ACC112 (cell line): ENCODE data around the gene CDH15.
A peak's percentile ranks its signal among the peaks of the same experiment; 100 is the strongest.
"Not testable (repeated sequence)": the region's sequence is repeated elsewhere in the genome, so short reads cannot be mapped to it uniquely, and the experiment has no call there.

Experiments
- H2AFZ ChIP-seq: fragments of 200-600 bp; sonication (generic); one replicate; pipeline ENCODE4 v1.6.0; 2017; ENCODE audit warnings: antibody characterized with exemption, low read length; ENCODE audit not compliant: unreplicated experiment
- H3K27ac ChIP-seq: fragments of 200-600 bp; sonication (generic); 2 replicates; pipeline ENCODE4 v1.5.1; 2014; ENCODE audit warnings: low read depth, mild to moderate bottlenecking, antibody characterized with exemption, low read length, moderate library complexity
- H3K27me3 ChIP-seq: fragments of 200-600 bp; sonication (generic); 2 replicates; pipeline ENCODE4 v1.6.1; 2014; ENCODE audit warnings: mild to moderate bottlenecking, antibody characterized with exemption, low read length, moderate library complexity, mixed read lengths; ENCODE audit not compliant: insufficient read depth
- H3K36me3 ChIP-seq: fragments of 200-600 bp; sonication (generic); 2 replicates; pipeline ENCODE4 v1.6.1; 2016; ENCODE audit warnings: mild to moderate bottlenecking, antibody characterized with exemption, low read length, moderate library complexity, mixed read lengths; ENCODE audit not compliant: insufficient read depth
- H3K4me1 ChIP-seq: fragments of 200-600 bp; sonication (generic); one replicate; pipeline ENCODE4 v1.6.1; 2016; ENCODE audit warnings: low read length, mixed read lengths; ENCODE audit not compliant: insufficient read depth, unreplicated experiment, control insufficient read depth
- H3K4me3 ChIP-seq: fragments of 200-600 bp; sonication (generic); 2 replicates; pipeline ENCODE4 v1.5.1; 2014; ENCODE audit warnings: mild to moderate bottlenecking, low read depth, low read length
- H3K79me2 ChIP-seq: fragments of 200-600 bp; sonication (generic); one replicate; pipeline ENCODE4 v1.6.0; 2016; ENCODE audit warnings: low read length; ENCODE audit not compliant: control insufficient read depth, unreplicated experiment, insufficient read depth

Gene CDH15

DNA sequence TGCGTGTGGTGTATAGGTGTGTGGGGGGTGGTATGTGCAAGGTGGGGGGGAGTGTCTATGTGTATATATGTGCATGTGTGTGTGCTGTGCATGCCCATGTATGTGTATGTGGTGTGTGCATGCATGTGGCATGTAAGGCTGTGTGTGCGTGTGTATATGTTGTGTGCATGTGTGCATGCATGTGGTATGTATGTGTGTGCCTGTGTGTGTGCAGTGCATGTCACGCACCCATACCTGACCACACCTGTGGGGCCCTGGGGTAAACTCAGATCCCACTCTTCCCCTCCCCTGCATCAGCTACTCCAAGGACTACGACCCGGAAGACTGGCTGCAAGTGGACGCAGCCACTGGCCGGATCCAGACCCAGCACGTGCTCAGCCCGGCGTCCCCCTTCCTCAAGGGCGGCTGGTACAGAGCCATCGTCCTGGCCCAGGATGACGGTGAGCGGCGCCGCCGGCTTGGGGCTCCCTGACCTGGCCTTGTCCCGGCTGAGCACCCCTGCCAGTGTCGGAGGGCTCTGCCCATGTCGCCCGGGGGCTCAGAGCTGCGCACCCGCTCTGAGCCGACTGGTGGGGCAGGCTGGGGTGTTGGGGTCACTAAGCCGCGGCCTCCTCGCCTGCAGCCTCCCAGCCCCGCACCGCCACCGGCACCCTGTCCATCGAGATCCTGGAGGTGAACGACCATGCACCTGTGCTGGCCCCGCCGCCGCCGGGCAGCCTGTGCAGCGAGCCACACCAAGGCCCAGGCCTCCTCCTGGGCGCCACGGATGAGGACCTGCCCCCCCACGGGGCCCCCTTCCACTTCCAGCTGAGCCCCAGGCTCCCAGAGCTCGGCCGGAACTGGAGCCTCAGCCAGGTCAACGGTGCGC lies 19.7 kb downstream of the CDH15 start:
- peaks cover 2% of the 10 kb centered on the region for H3K4me1 ChIP-seq
- peaks cover 10% of the 10 kb centered on the region; the same call in 1 of the 2 replicates for H3K27me3 ChIP-seq
- H3K36me3 ChIP-seq = no peaks in the 10 kb centered on the region
- no peak overlapping the region for H2AFZ ChIP-seq
- no peak overlapping the region for H3K27ac ChIP-seq
- no peaks in the 10 kb centered on the region for H3K79me2 ChIP-seq
- H3K4me3 ChIP-seq = no peak overlapping the region

DNA sequence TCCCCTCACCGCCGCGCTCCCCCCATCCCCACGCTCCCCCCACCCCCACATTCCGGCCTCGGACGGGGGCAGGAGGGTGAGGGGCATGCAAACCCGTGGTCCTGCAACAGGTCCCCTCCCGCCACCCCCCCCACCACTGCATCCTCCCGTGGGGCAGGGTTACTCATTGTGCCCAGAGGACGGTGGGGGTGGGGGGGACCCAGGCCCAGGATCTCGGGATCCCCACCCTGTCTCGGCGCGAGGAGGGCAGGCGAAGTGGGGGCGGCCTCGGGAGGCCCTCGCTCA lies 20.3 kb downstream of the CDH15 start:
- Histone ChIP-seq H2AFZ (peak overlapping the region; percentile 85), H3K36me3 (no peaks in the 10 kb centered on the region), H3K79me2 (no peaks in the 10 kb centered on the region), H3K27me3 (peaks cover 10% of the 10 kb centered on the region; the same call in 1 of the 2 replicates), H3K4me1 (peaks cover 2% of the 10 kb centered on the region), H3K4me3 (peak overlapping the region; percentile 81), H3K27ac (no peak overlapping the region)

DNA sequence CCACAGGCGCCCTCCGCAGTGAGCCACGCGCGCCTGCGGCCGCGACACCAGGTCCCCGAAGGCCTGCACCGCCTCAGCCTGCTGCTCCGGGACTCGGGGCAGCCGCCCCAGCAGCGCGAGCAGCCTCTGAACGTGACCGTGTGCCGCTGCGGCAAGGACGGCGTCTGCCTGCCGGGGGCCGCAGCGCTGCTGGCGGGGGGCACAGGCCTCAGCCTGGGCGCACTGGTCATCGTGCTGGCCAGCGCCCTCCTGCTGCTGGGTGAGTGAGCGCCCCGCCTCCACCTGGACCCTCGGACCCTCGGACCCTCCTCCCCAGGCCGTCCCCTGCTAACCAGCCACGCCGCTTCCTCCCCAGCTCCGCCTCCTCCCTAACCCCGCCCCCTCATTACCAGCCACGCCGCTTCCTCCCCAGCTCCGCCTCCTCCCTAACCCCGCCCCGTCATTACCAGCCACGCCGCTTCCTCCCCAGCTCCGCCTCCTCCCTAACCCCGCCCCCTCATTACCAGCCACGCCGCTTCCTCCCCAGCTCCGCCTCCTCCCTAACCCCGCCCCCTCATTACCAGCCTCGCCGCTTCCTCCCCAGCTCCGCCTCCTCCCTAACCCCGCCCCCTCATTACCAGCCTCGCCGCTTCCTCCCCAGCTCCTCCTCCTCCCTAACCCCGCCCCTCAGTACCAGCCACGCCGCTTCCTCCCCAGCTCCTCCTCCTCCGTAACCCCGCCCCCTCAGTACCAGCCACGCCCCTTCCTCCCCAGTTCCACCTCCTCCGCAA lies 20.8 kb downstream of the CDH15 start:
- H3K27ac ChIP-seq, H3K4me1 ChIP-seq, H3K79me2 ChIP-seq, H3K36me3 ChIP-seq, H3K27me3 ChIP-seq: not testable (repeated sequence)
- Histone ChIP-seq H3K4me3 (peak overlapping the region; percentile 81), H2AFZ (peak overlapping the region; percentile 85)

DNA sequence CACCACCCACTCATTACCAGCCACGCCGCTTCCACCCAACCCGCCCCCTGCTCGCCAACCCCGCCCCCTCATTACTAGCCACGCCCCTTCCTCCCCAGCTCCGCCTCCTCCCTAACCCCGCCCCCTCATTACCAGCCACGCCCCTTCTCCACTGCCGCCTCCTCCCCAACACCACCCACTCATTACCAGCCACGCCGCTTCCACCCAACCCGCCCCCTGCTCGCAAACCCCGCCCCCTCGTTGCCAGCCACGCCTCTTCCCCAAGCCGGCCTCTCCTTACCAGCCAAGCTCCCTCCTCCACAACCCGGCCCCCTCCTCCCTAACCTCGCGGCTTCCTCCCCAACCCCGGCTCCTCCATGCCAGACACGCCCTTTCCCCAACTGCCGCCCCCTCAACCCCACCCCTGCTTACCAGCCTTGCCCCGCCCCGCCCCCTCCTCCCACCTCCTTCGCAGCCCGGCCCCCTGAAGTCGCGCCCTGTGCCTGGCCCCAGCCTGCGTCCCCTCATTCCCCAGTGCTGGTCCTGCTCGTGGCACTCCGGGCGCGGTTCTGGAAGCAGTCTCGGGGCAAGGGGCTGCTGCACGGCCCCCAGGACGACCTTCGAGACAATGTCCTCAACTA lies 21.5 kb downstream of the CDH15 start:
- H3K4me3 ChIP-seq = peak overlapping the region; percentile 57; the same call in 1 of the 2 replicates
- no peaks in the 10 kb centered on the region for H3K79me2 ChIP-seq
- H3K27me3 ChIP-seq = peaks cover 10% of the 10 kb centered on the region; the same call in 1 of the 2 replicates
- no peak overlapping the region for H2AFZ ChIP-seq
- peaks cover 2% of the 10 kb centered on the region for H3K4me1 ChIP-seq
- no peak overlapping the region for H3K27ac ChIP-seq
- no peaks in the 10 kb centered on the region for H3K36me3 ChIP-seq

DNA sequence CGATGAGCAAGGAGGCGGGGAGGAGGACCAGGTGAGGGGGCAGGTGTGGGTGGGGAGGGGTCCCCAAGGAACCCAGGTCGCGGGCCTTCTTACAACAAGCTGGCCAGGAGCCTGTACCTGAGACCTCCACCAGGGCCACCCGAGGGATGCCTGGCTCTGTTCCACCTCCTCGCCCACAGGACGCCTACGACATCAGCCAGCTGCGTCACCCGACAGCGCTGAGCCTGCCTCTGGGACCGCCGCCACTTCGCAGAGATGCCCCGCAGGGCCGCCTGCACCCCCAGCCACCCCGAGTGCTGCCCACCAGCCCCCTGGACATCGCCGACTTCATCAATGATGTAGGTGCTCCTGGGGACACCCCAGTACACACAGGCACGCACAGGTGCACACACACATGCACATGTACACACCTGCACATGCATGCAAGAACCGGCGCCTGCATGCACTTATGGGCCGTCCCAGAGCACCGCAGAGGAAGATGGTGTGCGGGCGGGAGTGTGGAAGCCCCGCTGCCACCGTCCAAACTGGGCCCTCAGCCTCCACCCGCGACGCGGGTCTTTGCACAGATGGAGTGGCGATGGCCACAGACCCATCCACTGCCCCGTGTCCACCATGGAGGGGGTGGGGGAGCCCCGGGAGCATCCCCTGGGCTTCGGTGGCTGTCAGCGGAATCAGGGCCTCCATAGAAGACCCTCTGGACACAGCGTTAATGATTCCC lies 22.2 kb downstream of the CDH15 start:
- H3K27ac ChIP-seq = no peak overlapping the region
- H3K27me3 ChIP-seq = peaks cover 10% of the 10 kb centered on the region; the same call in 1 of the 2 replicates
- peaks cover 2% of the 10 kb centered on the region for H3K4me1 ChIP-seq
- H2AFZ ChIP-seq = no peak overlapping the region
- H3K36me3 ChIP-seq = no peaks in the 10 kb centered on the region
- H3K4me3 ChIP-seq = peak overlapping the region; percentile 57; the same call in 1 of the 2 replicates
- H3K79me2 ChIP-seq = no peaks in the 10 kb centered on the region

DNA sequence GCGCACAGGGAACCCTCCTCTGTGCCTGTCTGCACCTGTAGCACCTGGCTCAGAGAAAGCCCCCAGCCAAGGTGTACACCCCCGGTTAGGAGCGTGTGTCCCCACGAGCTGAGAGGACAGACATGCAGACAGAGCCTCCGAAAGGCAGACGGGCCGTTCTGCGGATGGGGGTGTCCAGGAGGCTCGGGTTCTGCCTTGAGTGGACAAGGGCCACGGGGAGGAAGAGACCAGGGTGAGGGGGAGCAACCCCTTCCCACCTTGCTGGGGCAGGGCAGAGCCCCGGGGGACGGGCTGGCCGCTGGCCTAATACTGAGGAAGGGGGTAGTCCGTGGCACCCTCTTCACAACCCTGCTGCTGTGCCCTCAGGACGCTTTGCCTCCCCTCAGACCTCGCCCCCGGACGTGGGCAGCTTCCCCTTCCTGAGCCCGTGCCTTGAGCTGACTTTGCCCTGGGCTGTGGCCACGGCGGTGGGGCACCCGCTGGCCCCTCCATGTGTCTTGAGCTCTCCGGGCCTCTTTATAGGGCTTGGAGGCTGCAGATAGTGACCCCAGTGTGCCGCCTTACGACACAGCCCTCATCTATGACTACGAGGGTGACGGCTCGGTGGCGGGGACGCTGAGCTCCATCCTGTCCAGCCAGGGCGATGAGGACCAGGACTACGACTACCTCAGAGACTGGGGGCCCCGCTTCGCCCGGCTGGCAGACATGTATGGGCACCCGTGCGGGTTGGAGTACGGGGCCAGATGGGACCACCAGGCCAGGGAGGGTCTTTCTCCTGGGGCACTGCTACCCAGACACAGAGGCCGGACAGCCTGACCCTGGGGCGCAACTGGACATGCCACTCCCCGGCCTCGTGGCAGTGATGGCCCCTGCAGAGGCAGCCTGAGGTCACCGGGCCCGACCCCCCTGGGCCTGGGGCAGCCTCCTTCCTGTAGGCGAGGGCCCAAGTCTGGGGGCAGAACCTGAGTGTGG lies 23.1 kb downstream of the CDH15 start:
- no peak overlapping the region for H2AFZ ChIP-seq
- peaks cover 15% of the 10 kb centered on the region for H3K27me3 ChIP-seq
- H3K36me3 ChIP-seq = no peaks in the 10 kb centered on the region
- no peaks in the 10 kb centered on the region for H3K79me2 ChIP-seq
- peaks cover 2% of the 10 kb centered on the region for H3K4me1 ChIP-seq
- no peak overlapping the region for H3K27ac ChIP-seq
- no peak overlapping the region for H3K4me3 ChIP-seq

DNA sequence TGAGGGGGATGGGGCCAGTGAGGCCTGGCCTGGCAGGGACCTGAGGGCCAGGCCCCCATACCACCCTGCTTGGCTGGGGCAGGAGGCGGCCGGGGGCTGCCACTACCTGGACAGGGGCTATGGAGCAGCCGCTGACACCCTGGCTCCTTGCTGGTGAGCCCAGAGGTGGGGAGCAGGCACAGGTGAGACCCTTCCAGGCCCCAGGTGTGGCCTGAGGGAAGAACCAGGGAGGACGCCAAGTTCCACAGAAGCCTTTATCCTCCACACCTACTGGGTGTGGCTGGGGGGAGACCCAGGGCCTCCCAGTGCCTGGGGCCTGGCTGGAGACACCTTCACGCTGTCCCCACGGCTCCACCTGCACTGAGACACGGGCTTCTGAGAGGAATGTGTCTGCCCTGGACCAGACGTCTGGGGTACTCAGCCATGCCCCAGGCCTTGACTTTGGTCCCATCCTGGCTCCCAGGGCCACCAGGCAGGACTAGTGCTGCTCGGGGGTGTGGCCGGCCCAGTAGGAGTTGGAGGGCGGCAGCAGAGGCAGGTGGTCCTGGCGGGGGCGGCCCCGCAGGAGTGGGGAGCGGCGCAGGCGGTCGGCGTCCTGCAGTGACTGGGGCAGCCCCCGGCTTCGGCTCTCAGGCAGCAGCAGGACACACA lies 24.1 kb downstream of the CDH15 start:
- Histone ChIP-seq H3K79me2 (no peaks in the 10 kb centered on the region), H3K4me1 (peaks cover 2% of the 10 kb centered on the region), H3K27ac (no peak overlapping the region), H3K4me3 (no peak overlapping the region), H2AFZ (no peak overlapping the region), H3K27me3 (peaks cover 23% of the 10 kb centered on the region), H3K36me3 (no peaks in the 10 kb centered on the region)

DNA sequence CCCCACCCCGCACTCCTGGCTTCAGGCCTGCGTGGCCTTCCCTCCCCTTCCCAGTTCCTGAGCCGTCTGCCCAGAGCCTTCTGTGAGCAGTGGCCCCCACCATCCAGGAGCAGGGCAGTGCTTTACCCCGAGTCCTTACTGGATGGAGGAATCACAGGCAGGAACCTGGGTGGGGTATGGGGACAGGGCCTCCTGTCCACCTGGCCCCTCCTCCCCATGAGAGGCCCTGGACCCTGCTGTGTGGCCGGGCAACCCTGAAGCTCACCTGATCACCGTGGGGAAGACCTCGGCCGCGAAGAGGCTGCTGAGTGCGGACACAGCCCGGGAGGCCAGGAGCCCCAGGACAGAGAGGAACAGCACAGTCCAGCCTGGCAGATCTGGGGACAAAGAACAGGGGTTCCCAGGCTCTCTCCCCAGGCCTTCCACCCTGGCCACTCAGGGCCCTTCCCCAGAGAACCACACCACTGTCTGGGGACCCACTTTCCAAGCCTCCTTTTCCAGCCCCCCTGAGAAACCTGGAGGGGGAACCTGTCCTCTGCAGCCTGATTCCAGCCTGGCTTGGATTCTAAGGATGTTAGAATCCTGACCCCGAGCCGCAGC lies 25.6 kb downstream of the CDH15 start:
- Histone ChIP-seq H3K27me3 (peaks cover 27% of the 10 kb centered on the region), H3K4me3 (no peak overlapping the region), H3K79me2 (no peaks in the 10 kb centered on the region), H3K27ac (no peak overlapping the region), H2AFZ (no peak overlapping the region), H3K4me1 (no peaks in the 10 kb centered on the region), H3K36me3 (no peaks in the 10 kb centered on the region)
